HG03025 (cell line): ENCODE data around the gene SETD1B.

ENCODE experiments used
- ATAC-seq: cut with Tn5 transposase; IDR thresholded peaks from one replicate; pipeline ENCODE4 v1.9.1; 2021; ENCODE audit warnings: mild to moderate bottlenecking, moderate library complexity; ENCODE audit not compliant: unreplicated experiment, low FRiP score

SETD1B gene

GRCh38 chr12:121794534-121795033 is 9.2 kb upstream of the SETD1B start:
- ATAC-seq, result no peak

GRCh38 chr12:121795034-121795968 is 8.5 kb upstream of the SETD1B start:
- ATAC-seq, result no peak

DNA sequence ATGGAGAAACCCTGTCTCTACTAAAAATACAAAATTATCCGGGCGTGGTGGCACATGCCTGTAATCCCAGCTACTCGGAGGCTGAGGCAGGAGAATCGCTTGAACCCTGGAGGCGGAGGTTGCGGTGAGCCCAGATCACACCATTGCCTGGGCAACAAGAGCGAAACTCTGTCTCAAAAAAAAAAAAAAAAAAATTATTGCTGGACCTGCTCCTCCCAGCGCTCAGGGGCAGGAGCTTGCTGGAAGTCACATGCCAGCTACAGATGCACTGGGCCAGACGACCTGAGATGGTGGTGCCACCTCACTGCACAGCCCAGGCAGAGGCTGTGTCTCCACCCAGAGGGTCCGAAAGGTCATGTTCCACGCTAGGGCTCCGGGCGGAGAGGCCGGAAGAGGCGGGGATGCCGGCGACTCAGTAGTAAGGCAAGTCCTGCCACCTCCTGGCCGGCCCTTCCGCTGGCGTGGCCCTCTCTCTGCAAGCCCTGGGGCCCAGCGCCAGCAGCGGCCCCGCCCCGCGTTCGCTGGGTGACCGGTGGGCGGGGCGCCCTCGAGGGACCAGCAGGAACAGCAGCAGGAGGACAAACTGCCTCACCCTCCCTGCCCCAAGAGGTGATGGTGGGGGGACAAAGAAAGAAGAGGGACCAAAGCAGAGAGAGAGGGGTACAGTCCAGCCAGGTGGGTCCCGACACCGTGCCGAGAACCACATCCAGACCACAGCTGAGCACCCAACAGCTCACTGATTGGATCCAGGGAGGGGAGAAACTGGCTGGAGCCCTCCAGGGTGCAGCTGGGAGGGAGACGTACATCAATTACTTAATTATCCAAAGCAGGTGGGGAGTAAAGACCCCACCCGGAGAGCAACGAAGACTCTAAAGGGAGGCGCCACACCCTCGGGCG is 6.7 kb upstream of the SETD1B start:
- no peak for ATAC-seq

DNA sequence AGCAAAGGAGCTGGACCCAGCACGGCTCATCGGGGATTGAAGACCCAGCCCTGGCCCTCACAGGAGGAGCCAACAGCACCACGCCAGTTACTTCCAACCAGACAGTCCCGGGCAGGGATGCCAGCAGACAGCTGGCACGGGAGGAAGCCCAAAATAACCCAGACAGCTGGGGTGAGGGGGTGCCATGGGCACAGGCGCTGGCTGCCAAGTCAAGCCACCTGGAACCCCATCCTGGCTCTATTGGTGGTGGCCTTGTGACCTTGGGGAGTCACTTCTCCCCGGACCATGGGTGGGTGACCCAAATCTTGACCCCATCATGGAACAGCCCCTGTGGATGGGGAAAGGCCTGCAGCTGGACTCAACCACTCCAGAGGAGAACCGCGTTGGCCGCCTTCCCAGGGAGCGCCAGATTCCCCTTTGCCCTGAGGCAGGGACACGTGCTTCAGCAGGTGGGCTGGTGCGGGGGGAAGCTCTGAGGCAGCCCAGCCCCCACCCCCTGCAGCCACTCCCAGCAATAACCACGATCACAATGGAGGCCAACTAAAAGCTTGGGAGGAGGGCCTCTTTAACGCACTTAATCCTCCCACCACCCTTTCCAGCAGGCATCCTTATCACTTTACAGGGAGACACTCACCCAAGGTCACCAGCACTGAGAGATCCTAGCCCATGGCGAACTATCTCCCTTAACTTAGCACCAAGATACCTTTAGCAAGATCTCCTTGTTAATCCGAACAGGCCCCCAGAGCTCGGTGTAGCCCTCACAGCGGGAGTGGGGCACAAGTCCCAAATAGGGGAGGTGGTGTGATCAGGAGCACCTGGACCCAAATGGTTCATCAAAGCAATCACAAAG is 5.6 kb upstream of the SETD1B start:
- ATAC-seq, result no peak

- ATAC-seq, result no peak
Measured at GRCh38 chr12:121798787-121799155, 5.0 kb upstream of the SETD1B start.

- ATAC-seq, result no peak
Measured at GRCh38 chr12:121799156-121799841, 4.5 kb upstream of the SETD1B start.

DNA sequence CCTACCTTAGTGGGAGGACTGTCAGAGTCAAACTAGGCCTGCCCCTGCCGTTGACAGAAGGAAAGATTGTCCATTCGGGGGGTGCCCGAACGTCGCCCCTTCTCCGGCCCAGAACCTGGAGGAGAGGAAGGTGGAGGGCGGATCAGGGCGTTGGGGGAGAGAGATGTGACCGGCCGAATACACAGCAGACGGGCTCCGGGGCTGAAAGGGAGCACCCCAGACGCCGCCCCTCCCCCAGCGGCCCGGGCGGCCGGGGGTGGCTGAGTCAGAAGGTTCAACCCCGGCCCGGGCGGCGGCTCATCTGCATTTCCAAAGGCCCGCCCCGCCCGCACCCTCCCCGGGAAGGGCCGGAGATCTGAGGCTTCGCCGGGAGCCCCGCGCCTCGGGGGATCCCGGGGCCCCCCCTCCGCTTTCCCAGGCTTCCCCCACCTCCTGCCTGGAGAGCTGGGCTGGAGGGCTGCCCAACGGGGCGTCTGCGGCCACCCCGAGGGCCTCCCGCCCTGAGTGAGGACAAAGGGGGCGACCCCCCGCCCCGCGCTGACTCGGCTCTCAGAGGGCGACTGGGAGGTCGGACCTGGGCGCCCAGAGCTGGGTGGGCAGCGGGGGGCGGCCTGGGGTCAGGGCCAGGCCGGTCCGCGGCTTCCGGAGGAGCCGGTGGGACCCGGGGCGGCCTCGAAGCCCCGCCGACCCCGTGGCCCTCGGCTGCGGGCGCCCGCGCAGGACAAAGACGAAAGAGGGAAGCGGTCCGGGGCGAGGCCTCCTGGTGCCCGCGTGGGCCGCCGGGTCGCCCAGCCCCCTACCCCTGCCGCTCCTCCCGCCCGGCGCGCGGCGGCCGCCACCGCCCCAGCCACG is 3.7 kb upstream of the SETD1B start:
- no peak for ATAC-seq

- ATAC-seq, result no peak
Measured at GRCh38 chr12:121800694-121801594, 2.9 kb upstream of the SETD1B start.

DNA sequence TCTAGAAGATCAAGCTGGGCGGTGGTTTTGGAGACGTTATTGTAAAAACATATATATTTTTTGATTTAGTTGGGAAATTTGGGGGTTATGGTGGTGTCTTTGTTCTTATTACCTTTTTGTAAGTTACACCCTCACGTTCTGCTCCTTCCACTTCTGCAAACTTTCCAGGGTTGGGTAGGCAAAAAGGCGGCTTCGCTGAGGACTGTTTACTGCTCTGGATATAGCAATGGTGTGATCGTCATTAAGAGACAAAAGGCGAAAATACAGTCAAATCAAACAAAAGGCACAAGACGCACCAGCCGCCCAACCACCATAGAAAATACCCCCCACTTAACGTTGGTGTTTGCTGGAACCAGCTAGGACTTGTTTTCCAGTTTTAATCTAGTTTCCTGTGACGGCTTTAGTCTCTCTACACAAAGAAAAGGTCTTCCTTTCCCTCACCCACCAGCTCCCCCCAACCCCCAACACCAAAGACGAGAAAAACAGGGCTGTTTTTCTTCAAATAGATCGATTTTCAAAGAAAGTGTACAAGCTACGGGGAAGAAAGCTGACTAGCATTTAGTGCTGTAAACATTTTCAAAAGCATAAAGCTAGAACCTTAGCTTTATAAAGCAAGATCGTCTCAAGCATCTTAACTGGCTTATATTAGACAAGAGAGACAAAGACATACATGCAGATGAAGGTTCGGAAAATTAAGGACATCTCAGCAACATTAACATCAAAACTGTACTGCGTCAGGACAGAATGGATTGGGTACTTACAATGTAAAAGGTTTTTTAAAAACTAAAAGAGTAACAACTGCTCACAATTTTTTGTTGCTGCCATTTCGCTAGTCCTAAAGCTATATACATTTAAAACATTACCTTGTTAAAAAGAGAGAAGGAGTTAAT is 2.0 kb upstream of the SETD1B start:
- no peak for ATAC-seq

DNA sequence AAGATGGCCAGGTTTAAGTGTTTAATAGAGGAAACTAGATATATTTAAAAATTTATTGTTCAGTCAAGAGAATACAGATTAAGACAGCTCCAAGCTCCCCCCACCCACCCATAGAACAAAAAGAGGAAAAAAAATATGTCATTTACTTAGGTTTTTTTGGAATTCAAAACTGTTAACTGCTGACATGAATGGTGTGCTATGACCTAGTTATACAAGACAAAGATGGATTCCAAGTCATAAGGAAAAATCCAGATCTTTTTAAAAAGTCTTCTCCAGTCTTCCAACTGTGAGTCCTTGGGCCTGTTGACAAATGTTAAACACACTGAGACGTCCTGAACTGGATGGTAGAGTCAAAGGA is 1.3 kb upstream of the SETD1B start:
- no peak for ATAC-seq

- ATAC-seq, result peak; percentile 34
Measured at GRCh38 chr12:121802843-121803698, 738 bp upstream of the SETD1B start.

DNA sequence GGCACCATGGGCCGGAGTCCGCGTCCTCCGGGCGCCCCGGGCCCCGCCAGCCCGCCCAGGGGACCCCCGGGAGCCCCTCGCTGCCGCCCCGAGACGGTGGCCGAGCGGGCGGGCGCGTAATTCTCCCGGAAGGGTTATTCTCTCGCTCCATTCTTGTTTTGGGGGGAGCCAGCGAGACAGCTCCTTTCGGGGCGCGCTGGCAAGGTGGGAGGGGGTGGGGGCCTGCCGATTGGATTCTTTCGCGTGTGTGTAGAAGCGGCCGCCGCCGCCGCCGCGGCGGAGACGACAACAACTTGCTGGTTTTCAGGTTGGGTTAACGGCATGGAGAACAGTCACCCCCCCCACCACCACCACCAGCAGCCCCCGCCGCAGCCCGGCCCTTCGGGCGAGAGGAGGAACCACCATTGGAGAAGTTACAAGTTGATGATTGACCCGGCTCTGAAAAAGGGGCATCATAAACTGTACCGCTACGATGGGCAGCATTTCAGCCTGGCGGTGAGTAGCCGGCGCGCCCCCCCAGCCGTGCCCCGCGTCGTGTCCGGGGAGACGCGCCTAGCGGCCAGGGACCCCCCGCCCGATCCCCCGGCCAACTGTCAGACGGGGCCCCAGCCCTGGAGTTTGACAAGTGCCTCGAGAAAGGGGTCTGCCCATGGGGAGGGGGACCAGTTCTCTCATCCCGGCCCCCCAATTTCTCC is 755 bp downstream of the SETD1B start:
- ATAC-seq, result no peak

DNA sequence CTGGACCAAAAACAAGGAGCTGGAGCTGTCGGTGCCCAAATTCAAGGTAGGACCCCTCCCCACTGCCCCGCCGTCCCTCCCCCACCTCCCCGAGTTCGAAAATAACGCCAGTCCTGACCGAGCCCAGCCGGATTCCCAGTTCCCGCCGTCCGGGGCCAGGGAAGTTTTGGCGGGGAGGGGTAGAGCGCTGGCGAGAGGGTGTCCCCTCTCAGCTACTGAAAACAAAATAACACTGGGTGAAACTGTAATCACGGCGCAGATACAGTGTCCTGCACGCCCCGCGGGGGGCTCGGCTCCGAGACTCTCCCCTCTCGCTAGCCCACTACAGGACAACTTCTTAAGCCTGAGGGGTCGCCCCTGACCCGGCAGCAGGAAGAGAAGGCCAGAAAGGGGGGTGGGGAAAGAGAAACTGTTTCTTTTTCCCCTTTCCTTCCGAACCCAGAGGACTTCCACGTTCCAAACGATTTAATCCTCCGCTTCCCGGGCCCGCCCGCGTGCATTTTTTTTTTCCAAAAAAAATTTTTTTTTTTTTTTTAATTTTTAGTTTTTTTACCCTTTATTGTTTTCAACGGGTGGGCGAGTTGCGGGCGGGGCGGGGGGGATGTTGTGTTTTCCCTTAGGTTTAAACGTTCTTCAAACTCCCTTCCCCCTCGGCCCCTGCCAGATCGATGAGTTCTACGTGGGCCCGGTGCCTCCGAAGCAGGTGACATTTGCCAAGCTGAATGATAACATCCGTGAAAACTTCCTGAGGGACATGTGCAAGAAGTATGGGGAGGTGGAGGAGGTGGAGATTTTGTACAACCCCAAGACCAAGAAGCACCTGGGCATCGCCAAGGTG is 1.6 kb downstream of the SETD1B start:
- ATAC-seq, result no peak

DNA sequence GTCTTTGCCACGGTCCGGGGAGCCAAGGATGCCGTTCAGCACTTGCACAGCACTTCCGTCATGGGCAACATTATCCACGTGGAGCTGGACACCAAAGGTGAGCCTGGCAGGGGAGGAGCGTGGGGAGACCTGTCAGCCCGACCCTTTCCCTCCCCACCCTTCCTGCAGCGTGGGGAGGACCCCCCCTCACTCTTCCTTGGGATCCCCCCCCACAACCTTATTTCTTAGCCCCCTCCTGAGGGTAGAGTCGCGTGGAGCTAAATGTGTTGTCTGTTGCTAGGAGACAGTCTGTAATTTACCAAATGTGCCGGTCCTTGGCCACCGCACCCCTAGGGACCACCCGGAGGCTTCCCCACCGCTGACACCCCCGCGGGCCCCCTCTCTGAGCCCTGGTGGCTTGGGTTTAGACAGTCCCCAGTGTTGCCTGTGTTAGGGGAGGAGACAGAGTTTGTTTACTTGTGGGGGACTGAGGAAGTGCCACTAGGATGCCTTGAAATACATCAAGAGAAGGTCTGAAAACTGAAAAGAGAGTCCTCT is 2.3 kb downstream of the SETD1B start:
- no peak for ATAC-seq
